Fibroblast of mammary gland (primary cell): ENCODE results near the gene OSBPL9.
A peak's percentile ranks its signal among the peaks of the same experiment; 100 is the strongest.
"Not testable (repeated sequence)": the region's sequence is repeated elsewhere in the genome, so short reads cannot be mapped to it uniquely, and the experiment has no call there.

ENCODE experiments used
- DNase-seq: peaks from one replicate; pipeline ENCODE4 v3.0.0-alpha.2; 2010; ENCODE audit warnings: low read depth
- H3K4me3 ChIP-seq: 2 replicates; pipeline ENCODE4 v1.5.1; 2011; ENCODE audit warnings: low read depth, mild to moderate bottlenecking, low read length, moderate library complexity; ENCODE audit not compliant: control insufficient read depth
- CTCF ChIP-seq: conservative IDR thresholded peaks from 2 replicates; pipeline ENCODE4 v1.5.1; 2011; ENCODE audit warnings: low read depth, low read length, inconsistent platforms; ENCODE audit not compliant: control insufficient read depth, insufficient read depth

The OSBPL9 gene

DNA sequence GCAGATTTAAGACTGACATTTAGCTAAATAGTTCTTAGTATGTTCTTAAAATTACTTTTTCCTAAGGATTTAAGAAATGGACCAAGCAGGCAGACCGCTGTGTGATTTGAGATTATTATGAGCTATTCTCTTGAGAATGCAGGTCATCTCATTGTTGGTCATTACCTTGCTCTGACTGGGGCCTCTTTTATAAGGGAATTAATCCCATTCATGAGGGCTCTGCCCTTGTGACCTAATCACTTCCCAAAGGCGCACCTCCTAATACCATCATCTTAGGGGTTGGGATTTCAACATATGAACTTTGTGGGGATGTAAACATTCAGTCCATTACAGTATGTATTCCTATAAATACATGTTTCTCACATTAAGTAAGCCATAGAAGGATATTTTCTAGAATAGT lies 24.2 kb downstream of the OSBPL9 start:
- H3K4me3 ChIP-seq, result no peak overlapping the region
- TF ChIP-seq CTCF, result no peak
- no peak for DNase-seq

GRCh38 chr1:51642739-51643142 lies 25.8 kb downstream of the OSBPL9 start:
- TF ChIP-seq CTCF, result no peak
- peak; percentile 97 for DNase-seq
- H3K4me3 ChIP-seq, result no peak overlapping the region

DNA sequence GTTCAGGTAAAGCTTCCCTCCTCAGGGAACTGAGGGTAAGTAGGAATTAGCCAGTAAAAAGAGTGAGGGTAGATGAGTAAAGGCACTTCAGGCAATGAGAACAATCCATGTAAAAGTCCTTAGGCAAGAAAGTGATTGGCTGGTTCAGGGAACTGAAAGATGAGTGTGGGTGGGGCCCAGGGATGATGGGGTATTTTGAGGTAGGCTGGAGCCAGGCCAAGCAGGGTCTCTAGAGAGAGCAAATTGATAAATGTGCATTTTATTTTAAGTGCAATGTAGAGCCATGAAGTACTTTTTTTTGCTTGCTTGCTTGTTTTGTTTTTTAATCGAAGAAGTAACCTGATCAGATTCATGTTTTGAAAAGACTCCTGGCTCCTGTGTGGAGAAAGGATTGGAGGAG lies 26.5 kb downstream of the OSBPL9 start:
- TF ChIP-seq CTCF, result no peak
- DNase-seq, result peak; percentile 22
- no peak overlapping the region for H3K4me3 ChIP-seq

GRCh38 chr1:51644020-51644419 lies 27.1 kb downstream of the OSBPL9 start:
- TF ChIP-seq CTCF, result no peak
- H3K4me3 ChIP-seq, result no peak overlapping the region
- no peak for DNase-seq

DNA sequence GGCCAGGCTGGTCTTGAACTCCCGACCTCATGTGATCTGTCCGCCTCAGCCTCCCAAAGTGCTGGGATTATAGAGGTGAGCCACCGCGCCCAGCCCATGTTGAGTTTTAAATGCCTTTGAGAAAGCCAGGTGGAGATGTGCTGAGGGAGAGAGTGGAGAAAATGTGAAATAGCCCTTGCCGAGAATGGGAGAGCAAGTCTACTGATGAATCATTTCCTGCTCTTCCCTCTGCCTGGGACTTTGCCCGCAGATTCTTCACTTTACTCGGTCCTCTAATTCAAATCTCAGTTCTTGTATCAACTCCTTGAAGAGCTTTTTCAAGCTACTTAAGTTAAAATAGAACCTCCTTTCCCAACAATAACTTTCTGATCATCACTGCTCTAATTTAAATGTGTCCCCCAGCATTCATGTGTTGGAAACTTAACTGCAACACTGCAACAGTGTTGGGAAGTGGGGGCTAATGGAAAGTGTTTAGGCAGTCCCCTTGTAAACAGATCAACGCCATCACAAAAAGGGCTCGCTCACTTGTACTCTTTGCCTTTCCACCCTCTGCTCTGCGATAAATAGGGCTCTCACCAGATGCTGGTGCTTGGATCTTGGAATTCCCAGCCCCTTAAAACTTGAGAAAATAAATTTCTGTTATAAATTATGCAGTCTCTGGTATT lies 27.8 kb downstream of the OSBPL9 start:
- no peak overlapping the region for H3K4me3 ChIP-seq
- no peak for TF ChIP-seq CTCF
- DNase-seq, result peak; percentile 80

DNA sequence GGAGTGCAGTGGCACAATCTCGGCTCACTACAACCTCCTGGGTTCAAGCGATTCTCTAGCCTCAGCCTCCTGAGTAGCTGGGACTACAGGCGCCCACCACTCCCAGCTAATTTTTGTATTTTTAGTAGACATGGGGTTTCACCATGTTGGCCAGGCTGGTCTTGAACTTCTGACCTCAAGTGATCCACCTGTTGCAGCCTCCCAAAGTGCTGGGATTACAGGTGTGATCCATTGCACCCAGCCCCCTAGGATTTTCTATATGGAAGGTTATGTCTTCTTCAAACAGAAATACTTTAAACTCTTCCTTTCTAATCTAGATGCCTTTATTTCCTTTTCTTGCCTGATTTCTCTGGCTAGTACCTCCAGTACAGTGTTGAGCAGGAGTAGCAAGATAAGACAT lies 29.7 kb downstream of the OSBPL9 start:
- H3K4me3 ChIP-seq, DNase-seq: not testable (repeated sequence)

DNA sequence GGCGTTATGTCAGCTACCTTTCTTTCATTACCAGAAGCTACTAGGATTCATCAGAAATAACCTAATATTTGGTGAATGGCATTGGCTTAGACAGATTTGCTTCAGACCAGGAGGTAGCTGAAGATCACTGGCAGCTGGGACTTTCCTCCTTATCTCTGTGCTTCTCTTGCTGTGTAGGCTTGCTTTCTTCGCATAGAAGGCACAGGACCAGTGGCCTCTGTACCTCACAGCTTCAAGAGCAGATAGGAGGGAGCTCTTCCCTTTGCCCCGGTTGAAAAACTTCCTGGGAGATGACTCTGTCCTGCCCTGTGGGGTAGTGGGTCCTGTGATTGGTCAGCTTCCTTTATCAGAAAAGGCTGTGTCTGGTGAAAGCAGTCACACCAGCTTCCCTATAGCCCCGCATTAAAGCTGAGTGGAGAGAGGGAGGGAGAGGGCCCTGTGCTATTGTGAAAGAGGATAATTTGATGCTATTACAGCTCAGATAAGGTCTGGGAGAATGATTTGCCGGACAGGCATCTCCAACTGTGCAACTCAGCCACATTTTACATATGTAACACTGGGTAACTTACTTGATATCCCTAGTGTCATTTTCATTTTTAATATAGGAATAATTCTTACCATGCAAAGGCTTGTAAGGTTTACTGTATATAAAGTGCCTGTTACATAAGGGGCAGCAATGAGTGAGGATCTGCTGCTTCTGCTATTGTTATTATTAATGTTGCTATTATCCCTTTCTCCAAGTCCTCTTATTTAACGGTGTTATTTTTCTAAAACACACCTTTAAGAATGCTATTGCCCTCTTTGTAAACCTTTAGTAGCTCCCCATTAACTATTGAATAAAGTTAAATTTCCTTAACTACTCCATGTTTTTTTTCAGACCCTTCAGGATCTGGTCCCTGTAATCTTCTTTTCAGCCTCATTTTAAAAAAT lies 31.6 kb downstream of the OSBPL9 start:
- no peak for TF ChIP-seq CTCF
- DNase-seq, result peak; percentile 89

More for the DNA sequence above, 31.6 kb downstream of the OSBPL9 start:
- H3K4me3 ChIP-seq, result no peak overlapping the region
